Lung (tissue), 12 donors: ENCODE results near the gene HACD3. TPM values are rescaled to one million over a fixed set of nuclear protein-coding genes. Genes with fewer than 3 reads are reported as not detected.
"Not testable (repeated sequence)": the region's sequence is repeated elsewhere in the genome, so short reads cannot be mapped to it uniquely, and the experiment has no call there.

Experiments
- ATAC-seq: fragments of 200-7000 bp; cut with Tn5 transposase; one replicate; pipeline ENCODE4 v1.9.1; 2020; ENCODE audit warnings: moderate number of reproducible peaks; ENCODE audit not compliant: insufficient read depth, low FRiP score
- DNase-seq, 3 donors: peaks; one replicate each; pipeline ENCODE4 v3.0.0-alpha.2; 2013 to 2017
- H3K27ac ChIP-seq, 2 donors: one replicate each; pipeline ENCODE4 v1.5.1; 2013; ENCODE audit warnings: mild to moderate bottlenecking in 2 of 2, moderate library complexity in 2 of 2, control low read depth in 1 of 2, inconsistent platforms in 1 of 2, low read depth in 1 of 2, low read length in 1 of 2
- H3K27me3 ChIP-seq, 3 donors: one replicate each; pipeline ENCODE4 v1.5.1; 2013; ENCODE audit warnings: low read length in 2 of 3; ENCODE audit not compliant: control insufficient read depth in 3 of 3, insufficient read depth in 3 of 3
- H3K36me3 ChIP-seq, 4 donors: one replicate each; pipeline ENCODE4 v1.5.1; 2013; ENCODE audit warnings: low read length in 4 of 4, mild to moderate bottlenecking in 1 of 4, moderate library complexity in 1 of 4; ENCODE audit not compliant: control insufficient read depth in 4 of 4, insufficient read depth in 4 of 4
- H3K4me1 ChIP-seq, 5 donors: one replicate each; pipeline ENCODE4 v1.5.1; 2013; ENCODE audit warnings: low read length in 5 of 5, mild to moderate bottlenecking in 2 of 5, moderate library complexity in 1 of 5; ENCODE audit not compliant: control insufficient read depth in 5 of 5, insufficient read depth in 5 of 5
- H3K4me3 ChIP-seq: one replicate; pipeline ENCODE4 v1.5.1; 2013; ENCODE audit warnings: mild to moderate bottlenecking, control low read depth, moderate library complexity
- H3K9ac ChIP-seq, 2 donors: one replicate each; pipeline ENCODE4 v1.5.1; 2013; ENCODE audit warnings: low read length in 2 of 2, control low read depth in 1 of 2; ENCODE audit not compliant: insufficient read depth in 1 of 2
- H3K9me3 ChIP-seq, 4 donors: one replicate each; pipeline ENCODE4 v1.5.1; 2013; ENCODE audit warnings: low read length in 3 of 4, mild to moderate bottlenecking in 1 of 4, moderate library complexity in 1 of 4; ENCODE audit not compliant: control insufficient read depth in 4 of 4, insufficient read depth in 3 of 4
- WGBS, 2 donors: extraction: QIAGEN DNeasy Blood & Tissue Kit; methylation state at CpG; one replicate each; pipeline ENCODE4 v1.1.7; 2013; 5-methylcytosine and 5-hydroxymethylcytosine counted together
- polyA plus RNA-seq, 2 donors: library from polyadenylated mRNA; stranded (reverse); fragments of 200-250 nt; gene quantifications; one replicate each; pipeline ENCODE4 v1.2.1, GENCODE V29; 2013
- total RNA-seq, 2 donors: library from RNA; depleted of rRNA in 1 of 2; stranded (reverse); fragments of >200 nt in 1 of 2; gene quantifications; one replicate each; pipeline ENCODE4 v1.2.1, GENCODE V29; 2014 to 2021
- TF ChIP-seq, protein P1 (sequence below): IDR thresholded peaks from 2 replicates; pipeline ENCODE4 v1.5.1; 2012; ENCODE audit warnings: mild to moderate bottlenecking; ENCODE audit errors: control extremely low read depth, extremely low read depth
- donor health status: control.
- donor health status: control.
- donor health status: Bipolar disorder and iron deficiency.
- donor health status: healthy.
- donor health status: DM: yes; HTN: yes; CAD: no.

HACD3 gene
- total and polyA plus RNA-seq, 4 donors: 14.0 to 77.9 (median 31.0) TPM

DNA sequence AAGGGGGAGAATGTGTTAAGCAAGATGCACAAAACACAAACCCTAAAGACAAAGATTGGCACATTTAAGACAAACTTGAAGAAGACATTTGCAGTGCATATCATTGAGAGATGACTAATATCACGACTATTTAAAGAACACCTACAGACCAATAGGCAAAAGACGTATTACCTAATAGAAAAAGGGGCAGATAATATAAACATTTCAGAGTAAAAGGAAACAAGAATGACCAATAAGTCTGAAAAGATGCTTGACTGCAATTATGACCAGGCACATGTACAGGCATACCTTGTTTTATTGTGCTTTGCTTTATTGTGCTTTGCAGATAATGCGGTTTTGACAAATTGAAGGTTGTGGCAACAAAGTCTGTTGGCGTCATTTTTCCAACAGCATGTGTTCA, 4.9 kb downstream of the HACD3 start:
- DNase-seq (no peak), ATAC-seq (no peak)
- Histone ChIP-seq H3K4me3 (no peak overlapping the region), H3K9me3 (no peaks in the 10 kb centered on the region), H3K4me1 (peaks cover 2 to 30% (median 11%) of the 10 kb centered on the region in 5 donors), H3K27ac (no peak overlapping the region), H3K36me3 (peaks cover 0 to 4% (median 1%) of the 10 kb centered on the region in 4 donors), H3K9ac (no peak overlapping the region), H3K27me3 (no peaks in the 10 kb centered on the region)
- 93 to 95% methylated on average over 4 of the region's 4 CpGs for WGBS, 2 donors
- TF ChIP-seq, protein P1, sequence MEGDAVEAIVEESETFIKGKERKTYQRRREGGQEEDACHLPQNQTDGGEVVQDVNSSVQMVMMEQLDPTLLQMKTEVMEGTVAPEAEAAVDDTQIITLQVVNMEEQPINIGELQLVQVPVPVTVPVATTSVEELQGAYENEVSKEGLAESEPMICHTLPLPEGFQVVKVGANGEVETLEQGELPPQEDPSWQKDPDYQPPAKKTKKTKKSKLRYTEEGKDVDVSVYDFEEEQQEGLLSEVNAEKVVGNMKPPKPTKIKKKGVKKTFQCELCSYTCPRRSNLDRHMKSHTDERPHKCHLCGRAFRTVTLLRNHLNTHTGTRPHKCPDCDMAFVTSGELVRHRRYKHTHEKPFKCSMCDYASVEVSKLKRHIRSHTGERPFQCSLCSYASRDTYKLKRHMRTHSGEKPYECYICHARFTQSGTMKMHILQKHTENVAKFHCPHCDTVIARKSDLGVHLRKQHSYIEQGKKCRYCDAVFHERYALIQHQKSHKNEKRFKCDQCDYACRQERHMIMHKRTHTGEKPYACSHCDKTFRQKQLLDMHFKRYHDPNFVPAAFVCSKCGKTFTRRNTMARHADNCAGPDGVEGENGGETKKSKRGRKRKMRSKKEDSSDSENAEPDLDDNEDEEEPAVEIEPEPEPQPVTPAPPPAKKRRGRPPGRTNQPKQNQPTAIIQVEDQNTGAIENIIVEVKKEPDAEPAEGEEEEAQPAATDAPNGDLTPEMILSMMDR: no peak

DNA sequence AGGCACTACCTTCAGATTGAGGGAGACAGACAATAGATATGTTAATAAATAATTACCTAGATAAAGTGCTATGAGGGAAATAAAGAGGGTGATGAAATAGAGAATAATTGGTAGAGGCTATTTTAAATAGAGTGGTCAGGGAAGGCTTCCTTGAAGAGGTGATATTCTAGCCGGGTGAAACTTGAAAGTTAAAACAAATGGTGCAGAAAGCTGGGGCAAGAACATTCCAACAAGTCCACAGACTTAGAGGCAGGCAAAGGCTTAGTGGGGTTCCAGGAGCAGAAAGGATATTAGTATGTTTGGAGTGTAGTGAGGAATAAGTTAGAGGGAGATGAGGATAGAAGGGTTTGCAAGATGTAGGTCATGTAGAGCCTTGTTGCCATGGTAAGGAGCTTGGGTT, 10.1 kb downstream of the HACD3 start:
- 79 to 87% methylated on average over 1 of the region's 1 CpG for WGBS, 2 donors
- no peak for ATAC-seq

DNA sequence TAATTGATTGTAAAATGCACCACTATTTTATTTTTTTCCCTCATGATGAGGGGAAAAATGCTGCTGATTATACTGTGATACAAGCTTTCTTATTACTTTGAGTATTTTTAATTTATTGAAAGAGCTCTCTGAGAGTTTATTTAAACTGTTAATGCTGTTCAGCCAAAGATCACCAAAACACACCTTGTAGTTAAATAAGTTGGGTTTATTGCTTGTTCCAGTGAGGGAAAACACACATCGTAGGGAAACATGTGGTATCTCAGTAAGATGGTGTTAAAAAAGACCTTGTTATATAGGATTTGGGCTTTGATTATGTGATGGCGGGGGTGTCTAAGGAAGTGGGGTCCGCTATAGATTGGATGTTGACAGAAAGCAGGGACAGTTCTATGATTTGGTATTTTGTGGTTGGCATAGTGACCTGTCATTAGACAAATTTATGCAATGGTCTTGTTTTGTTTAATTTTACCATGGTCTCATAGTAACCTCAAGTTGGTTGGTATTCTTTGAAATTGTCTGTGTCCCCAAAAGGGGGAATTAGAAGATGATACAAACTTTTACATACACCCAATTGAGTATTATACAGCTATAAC, 11.1 kb downstream of the HACD3 start:
- ATAC-seq (no peak), DNase-seq (no peak)
- TF ChIP-seq, protein P1: no peak
- H3K27ac ChIP-seq: no peak overlapping the region
- H3K9ac ChIP-seq: no peak overlapping the region
- H3K27me3 ChIP-seq: no peaks in the 10 kb centered on the region
- 94 to 97% methylated on average over 3 of the region's 3 CpGs for WGBS, 2 donors
- H3K9me3 ChIP-seq: no peaks in the 10 kb centered on the region
- no peaks in the 10 kb centered on the region for H3K4me1 ChIP-seq
- no peak overlapping the region for H3K4me3 ChIP-seq
- no peaks in the 10 kb centered on the region for H3K36me3 ChIP-seq

More for the DNA sequence above, 10.1 kb downstream of the HACD3 start:
- Histone ChIP-seq H3K4me3 (no peak overlapping the region), H3K9me3 (no peaks in the 10 kb centered on the region), H3K4me1 (no peaks in the 10 kb centered on the region), H3K9ac (no peak overlapping the region), H3K36me3 (peaks cover 0 to 4% (median 1%) of the 10 kb centered on the region in 4 donors), H3K27ac (no peak overlapping the region), H3K27me3 (no peaks in the 10 kb centered on the region)
- TF ChIP-seq, protein P1: no peak
- no peak for DNase-seq

DNA sequence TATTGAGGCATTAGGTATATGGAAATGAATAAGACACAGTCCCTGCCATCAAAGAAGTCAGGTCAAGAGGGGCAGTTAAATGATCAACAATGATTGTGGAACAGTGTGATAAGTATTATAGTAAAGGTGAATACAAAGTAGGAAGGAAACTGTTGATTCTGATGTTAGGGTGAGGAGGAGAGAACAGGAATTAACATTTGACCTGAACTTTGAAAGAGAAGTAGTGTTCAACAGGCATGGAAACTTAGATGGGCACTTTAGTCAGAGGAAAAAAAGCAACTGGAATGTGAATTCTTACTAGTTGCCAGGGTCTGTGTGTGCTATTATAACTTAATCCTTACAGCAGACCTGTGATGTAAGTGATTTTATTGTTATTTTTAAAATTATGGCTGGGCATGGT, 17.6 kb downstream of the HACD3 start:
- Histone ChIP-seq H3K4me3 (no peak overlapping the region), H3K27ac (no peak overlapping the region), H3K4me1 (peaks cover 0 to 5% (median 0%) of the 10 kb centered on the region in 5 donors), H3K27me3 (no peaks in the 10 kb centered on the region), H3K9ac (no peak overlapping the region), H3K9me3 (no peaks in the 10 kb centered on the region), H3K36me3 (no peaks in the 10 kb centered on the region)
- DNase-seq: no peak
- TF ChIP-seq, protein P1: no peak
- ATAC-seq: no peak

DNA sequence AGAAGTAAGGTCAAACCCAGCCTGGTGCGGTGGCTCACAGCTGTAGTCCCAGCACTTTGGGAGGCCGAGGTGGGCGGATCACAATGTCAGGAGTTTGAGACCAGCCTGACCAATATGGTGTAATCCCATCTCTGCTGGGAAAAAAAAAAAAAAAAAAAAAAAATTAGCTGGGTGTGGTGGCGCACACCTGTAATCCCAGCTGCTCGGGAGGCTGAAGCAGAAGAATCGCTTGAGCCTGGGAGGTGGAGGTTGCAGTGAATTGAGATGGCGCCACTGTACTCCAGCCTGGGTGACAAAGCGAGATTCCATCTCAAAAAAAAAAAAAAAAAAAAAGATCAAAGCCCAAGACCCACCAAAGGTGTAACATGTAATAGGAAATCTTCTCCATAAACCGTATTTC, 19.0 kb downstream of the HACD3 start:
- DNase-seq, H3K4me3 ChIP-seq, H3K27me3 ChIP-seq, H3K9me3 ChIP-seq, H3K36me3 ChIP-seq, H3K4me1 ChIP-seq, ATAC-seq, H3K27ac ChIP-seq, H3K9ac ChIP-seq: not testable (repeated sequence)
- 95 to 99% methylated on average over 9 of the region's 9 CpGs for WGBS, 2 donors
